NCI-H2107 treated with DMSO at 0.1 percent for 48 hours (cell line): Measurements from ENCODE around the gene LEAP2.

Experiments
- DNase-seq: peaks from one replicate; lab custom pipeline; 2025; ENCODE audit not compliant: unreplicated experiment; lab: John Stamatoyannopoulos, UW

The LEAP2 gene

DNA sequence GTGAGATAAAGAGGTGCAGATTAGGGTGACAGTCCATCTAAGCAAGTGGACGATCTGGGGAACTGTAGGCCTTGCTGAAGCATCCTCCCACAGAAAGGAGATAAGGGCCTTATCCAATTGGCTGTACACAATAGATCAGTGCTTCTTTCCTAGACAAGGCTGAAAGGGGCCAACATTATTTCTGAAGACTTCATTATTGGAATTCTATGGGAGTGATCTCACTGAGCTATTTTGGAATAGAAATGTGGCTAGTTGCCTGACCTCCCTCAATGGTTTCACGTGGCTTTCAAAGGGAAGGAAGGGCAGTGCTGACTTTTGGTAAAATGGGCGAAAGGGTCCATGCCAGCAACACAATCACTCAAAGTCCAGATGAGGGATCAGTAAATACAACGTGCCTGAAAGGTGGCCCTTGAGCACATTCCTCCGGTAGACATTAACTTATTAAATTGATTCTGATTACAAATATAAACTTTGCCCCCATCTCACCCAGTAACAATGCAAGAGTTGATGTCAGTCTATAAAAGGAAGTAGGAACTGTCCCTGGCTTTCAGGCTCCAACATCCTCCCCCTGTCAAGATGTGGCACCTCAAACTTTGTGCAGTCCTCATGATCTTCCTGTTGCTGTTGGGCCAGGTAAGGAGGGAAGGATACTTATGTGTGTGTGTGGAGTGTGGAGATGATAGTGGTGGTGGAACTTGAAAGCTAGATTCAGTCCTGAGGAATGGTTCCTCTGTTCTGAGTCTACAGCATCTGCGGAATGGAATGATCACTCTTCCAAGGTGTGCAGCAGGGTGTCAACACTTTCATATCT lies at the start of gene LEAP2:
Gene LEAP2 (plus strand): TSS at position 550 of the 811 bp plus-strand sequence. CDS start 27 bp downstream, at position 577.
- no peak for DNase-seq

GRCh38 chr5:132824426-132824825 lies 49.0 kb upstream of the LEAP2 start:
- no peak for DNase-seq

DNA sequence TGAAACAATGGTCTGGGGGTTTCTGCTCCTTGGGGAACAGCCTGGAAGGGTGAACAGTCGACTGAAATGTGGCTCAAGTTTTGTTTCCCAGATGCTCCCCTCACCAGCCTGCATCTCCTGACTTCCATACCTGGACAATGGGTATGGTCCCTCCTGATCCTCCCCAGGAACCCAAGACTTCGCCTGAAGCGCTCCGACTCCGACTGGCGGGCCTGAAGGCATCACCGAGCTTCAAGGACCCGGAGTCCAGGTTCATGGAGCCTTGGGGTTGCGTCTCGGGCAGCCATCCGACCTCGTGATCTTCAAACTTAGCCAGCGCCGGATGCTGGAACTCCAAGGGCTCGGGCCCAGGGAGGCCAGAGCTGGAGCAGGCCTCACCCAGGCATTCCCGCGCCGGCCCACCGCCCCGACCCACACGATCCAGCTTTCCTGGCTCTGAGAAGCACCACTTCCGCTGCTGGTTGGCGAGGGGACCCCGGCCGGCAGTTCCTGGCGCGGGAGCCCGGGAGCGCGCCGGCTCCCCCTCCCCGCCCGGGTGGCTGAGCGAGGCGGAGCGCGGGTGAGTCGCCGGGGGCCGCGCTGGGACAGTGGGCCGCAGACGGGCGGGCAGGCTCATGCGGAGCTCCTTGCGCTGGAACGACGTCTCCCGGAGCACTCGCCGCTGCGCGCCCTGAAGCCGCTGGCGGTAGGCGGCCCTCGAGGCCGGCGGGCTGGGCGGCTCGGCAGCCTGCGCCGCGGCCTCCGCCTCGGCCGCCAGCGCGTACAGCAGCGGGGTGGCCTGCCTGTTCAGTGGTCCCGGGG lies 48.2 kb upstream of the LEAP2 start:
- no peak for DNase-seq

DNA sequence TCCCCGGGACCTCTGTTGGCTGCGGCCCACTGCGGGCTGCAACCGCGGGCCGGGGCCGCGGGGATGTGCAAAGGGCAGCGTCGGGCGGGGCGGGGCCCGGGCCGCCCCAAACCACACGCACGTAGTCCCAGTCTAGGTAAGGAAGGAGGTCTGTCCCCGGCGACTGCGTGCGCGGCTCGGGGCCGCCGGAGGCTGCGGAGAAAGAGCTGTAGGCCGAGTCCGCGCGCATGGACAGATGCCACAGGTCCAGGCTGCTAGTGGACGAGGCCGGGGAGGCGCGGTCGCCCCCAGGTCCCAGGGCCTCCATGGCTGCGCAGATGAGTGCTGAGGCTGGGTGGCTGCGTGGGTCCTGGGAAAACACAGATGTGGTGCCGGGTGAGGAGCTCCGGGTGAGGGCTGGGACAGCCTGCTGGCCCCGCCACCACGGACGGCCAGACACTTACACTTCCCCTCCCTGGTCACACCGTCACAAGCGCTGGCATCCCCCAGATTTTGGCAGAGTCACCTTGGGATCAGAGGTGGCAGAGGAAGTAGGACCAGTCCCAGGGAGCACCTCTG lies 47.6 kb upstream of the LEAP2 start:
- DNase-seq: no peak

GRCh38 chr5:132826424-132827082 lies 46.9 kb upstream of the LEAP2 start:
- DNase-seq: no peak

- DNase-seq: no peak
Observed at GRCh38 chr5:132827943-132828673, 45.4 kb upstream of the LEAP2 start.

DNA sequence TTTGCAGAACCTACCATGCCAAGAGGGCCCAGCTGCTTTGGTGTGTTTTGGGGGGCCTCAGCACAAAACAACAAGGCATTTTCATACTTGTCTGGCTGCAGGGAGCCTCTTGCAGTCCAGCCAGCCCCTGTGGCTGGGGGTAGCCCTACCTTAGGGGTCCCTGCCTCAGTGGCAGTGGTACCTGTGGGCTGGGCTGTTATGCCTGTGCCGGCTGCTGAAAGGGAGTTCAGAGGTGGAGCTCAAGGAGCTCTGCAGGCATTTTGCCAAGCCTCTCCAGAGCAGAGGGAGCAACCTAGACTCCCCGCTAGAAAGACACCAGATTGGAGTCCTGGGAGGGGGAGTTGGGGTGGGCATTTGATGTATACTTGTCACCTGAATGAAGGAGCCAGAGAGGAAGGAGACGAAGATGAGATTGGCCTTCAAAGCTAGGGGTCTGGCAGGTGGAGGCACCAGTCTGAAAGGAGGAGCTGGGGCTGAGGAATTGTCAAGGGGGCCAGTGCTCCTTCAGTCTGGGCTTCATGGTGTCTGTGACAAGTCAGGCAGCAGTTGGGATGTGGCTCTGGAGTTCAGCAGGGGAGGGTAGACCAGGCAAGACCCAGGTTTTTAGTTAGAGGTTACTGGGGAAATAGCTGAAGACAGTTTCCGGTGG lies 44.5 kb upstream of the LEAP2 start:
- no peak for DNase-seq

GRCh38 chr5:132829742-132830435 lies 43.6 kb upstream of the LEAP2 start:
- DNase-seq: peak; percentile 31

DNA sequence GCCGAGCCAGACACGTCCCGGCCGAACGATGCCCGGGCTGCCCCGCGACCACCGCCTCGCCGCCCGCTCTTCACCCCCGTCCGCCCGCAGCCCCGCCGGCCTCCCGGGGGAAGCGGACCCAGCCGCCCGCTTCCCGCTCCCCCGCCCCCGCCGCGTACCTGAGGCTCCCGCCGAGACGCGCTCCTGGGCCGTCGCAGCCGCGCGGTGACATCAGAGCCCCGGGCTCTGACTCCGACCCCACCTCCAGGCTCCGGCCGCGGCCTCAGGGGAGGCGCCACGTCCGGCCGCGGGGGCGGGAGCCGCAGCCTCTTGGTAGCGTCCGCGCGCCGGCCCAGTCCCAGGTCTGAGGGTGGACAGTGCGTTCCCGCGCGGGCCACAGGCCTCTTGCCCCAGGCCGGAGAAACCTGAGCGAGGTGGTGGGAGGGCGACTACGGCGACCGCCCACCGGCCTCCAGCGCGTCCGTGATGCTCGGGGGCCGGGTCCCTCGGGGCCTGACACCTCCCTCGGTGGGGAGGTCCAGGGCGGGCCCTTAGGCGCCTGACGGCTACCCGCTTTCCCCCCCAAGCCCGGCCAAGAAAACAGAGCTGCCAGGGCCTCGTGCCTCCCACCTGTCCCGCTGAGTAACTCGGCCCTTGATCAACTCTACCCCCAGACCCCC lies 42.9 kb upstream of the LEAP2 start, which contains the start of gene SHROOM1:
Gene SHROOM1 (minus strand): TSS at position 212 of the 659 bp plus-strand sequence. CDS start 4,507 bp downstream, outside the sequence.
- DNase-seq: no peak

DNA sequence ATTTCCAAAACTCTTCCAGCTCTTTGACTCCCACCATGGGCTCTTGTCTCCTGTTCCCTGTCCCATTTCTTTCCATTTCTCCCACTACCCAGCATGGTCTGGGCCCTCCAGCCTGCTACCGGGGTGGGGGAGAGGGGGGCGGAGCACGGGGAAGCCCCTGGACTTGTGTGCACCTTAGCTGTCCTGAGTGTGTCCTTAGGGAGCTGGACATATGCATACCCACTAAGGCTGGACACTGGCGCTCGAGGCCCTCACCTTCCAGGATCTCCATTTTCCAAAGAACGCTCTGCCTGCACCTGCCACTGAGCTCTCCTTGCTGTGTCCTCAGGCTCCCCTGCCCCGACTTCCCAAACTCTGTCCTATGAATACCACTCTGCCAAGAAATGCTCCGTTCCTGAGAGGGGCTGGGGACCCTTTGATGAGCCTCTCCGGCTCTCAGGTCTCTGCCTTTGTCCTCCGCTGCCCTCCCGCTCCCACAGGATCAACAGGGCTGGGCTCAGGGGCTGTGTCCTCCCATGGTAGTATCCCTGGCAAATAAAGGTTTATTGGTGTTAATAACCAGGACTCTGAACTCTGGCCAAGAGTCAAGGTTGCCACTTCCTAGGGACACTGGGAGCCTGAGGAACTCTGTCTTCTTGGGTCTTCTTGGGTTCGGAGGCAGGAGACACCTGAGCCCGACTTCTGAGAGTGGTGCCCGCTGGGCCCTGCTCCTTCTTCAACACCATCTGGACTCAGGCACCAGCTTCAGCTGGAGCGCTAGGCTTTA lies 42.2 kb upstream of the LEAP2 start:
- DNase-seq: no peak

DNA sequence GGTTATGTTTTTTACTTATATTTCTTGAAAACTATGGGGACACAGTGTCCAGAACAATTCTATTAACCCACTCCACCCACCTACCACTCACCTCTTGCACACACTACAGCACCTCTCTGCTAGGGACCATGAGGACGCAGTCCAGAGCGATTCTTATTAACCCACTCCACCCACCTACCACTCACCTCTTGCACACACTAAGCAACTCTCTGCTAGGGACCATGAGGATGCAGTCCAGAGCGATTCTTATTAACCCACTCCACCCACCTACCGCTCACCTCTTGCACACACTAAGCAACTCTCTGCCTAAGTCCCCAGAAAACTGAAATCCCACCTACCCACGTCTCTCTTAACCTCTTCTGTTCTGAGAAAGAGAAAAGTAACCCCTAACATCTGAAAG lies 40.9 kb upstream of the LEAP2 start:
- DNase-seq: no peak

DNA sequence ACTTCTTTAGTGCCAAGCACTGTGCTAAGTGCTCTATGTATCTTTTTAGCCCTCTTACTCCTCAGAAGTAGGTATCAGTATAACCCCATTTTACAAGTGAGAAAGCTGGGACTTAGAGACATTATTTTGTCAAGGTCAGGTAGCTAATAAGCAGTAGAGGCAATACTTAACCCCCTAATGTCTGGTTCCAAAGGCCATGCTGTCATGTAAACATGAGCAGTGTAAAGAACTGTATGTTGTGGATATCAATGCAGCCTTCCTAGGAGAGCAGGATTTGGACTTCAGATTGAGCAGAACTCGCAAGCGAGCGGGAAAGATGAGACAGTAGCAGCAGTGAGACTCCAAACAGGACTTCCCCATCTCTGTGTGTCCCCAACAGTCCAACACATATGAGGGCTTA lies 39.4 kb upstream of the LEAP2 start:
- DNase-seq: no peak

DNA sequence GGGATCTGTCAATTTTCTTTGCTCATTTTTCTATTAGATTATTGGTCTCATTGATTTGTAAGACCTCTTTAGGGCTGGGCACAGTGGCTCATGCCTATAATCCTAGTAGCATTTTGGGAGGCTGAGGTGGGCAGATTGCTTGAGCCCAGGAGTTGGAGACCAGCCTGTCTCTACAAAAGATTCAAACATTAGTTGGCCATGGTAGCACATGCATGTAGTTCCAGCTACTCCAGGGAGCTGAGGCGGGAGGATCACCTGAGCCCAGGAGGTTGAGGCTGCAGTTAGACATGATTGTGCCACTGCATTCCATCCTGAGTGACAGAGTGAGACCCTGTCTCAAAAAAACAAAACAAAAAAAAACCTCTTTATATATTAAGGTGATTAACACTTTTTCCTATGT lies 36.6 kb upstream of the LEAP2 start:
- DNase-seq: no peak

DNA sequence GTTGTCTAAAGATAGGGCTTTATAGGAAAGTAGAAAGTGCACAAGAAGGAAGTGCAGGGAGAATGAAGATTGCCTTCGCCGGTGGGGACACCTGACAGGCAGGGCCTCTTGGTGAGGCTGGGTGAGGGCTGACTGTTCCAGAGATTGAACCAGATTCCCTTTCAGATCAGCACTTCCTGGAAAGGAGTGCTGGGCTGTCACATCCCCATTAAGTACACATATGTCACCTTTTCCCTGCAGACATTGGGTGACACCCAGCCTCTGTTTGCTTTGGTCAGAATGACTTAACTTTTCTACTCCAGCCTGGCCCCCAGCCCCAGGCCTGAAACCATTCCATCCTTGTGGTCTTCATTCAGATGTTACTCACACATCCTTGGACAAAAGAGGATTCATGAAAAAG lies 35.6 kb upstream of the LEAP2 start:
- DNase-seq: no peak

GRCh38 chr5:132838516-132839282 lies 34.8 kb upstream of the LEAP2 start:
- DNase-seq: no peak

- DNase-seq: no peak
Observed at GRCh38 chr5:132839426-132840301, 33.8 kb upstream of the LEAP2 start.

GRCh38 chr5:132840313-132840712 lies 33.2 kb upstream of the LEAP2 start:
- DNase-seq: no peak
